Dedifferentiated amniotic fluid mesenchymal stem cell (primary cell): Measurements from ENCODE around the gene SYT17.

ENCODE experiments used
- DNase-seq: peaks from one replicate; pipeline ENCODE4 v3.0.0-alpha.2; 2016; ENCODE audit errors: extremely low spot score

Gene SYT17, protein sequence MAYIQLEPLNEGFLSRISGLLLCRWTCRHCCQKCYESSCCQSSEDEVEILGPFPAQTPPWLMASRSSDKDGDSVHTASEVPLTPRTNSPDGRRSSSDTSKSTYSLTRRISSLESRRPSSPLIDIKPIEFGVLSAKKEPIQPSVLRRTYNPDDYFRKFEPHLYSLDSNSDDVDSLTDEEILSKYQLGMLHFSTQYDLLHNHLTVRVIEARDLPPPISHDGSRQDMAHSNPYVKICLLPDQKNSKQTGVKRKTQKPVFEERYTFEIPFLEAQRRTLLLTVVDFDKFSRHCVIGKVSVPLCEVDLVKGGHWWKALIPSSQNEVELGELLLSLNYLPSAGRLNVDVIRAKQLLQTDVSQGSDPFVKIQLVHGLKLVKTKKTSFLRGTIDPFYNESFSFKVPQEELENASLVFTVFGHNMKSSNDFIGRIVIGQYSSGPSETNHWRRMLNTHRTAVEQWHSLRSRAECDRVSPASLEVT

GRCh38 chr16:19167710-19168370, at the start of gene SYT17:
Gene SYT17, plus strand, starts transcription at chr16:19168240. Its CDS starts 407 bp downstream, at chr16:19168647.
- DNase-seq: no peak

- DNase-seq: peak; percentile 91
These were observed 49.1 kb upstream of the SYT17 start for GRCh38 chr16:19118938-19119431.

GRCh38 chr16:19119564-19119963, 48.5 kb upstream of the SYT17 start:
- DNase-seq: peak; percentile 47

DNA sequence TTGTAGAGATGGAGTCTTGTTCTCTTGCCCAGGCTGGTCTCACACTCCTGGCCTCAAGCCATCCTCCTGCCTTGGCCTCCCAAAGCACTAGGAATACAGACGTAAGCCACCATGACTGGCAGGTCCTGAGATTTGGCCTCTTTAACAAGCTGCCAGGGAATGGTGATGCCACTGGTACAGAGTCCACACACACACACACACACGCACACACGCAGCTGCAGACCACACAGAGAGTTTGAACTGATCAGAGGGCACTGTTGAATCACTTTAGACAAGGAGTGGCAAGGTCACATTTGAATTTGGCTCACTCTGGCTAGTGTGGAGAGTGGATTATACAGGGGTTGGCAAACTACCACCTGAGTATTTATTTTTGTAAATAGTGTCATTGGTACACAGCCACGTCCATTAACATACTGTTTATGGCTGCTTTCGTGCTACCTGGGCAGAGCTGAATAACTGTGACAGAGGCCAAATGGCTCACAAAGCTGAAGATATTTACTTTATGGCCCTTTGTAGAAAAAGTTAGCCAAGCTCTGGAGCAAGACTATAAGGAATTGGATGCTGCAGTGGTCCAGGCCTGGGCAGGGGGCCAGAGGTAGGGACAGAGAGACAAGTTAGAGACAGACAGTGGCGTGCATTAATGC, 44.4 kb upstream of the SYT17 start:
- no peak for DNase-seq

DNA sequence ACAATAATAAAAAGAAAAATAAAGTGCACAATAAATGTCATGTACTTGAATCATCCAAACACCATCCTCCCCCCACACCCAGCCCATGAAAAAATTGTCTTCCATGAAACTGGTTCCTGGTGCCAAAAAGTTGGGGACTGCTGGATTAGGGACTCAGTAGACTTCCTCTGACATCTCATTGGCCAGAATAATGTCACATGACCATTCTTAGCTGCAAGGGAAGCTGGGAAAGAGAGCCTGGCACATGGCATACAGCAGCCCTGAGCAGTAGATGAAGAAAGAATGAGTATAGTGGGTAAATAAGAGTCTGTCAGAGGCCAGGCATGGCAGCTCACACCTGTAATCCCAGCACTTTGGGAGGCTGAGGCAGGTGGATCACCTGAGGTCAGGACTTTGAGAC, 41.7 kb upstream of the SYT17 start:
- no peak for DNase-seq

DNA sequence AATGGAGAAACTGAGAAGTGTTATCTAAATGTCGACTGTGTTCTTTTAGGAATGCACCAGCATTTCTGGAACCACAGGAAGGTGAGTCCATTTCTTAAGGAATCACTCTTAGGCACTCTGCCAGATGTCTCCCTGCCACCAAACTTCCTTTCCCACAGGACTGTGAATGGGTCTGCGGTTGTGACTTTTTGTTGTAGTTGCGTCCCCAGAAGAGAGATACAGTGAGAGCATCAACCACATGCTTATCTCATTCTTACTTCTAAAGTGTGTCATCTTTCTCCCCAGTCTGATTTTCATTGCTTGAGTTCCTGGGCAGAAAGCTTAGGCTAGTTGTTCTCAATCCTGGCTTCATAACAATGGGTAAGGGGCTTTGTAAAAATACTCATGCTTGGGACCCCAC, 40.8 kb upstream of the SYT17 start:
- no peak for DNase-seq

- no peak for DNase-seq
These were observed 40.3 kb upstream of the SYT17 start for GRCh38 chr16:19127674-19128131.

- DNase-seq: no peak
These were observed 39.4 kb upstream of the SYT17 start for GRCh38 chr16:19128454-19129200.

DNA sequence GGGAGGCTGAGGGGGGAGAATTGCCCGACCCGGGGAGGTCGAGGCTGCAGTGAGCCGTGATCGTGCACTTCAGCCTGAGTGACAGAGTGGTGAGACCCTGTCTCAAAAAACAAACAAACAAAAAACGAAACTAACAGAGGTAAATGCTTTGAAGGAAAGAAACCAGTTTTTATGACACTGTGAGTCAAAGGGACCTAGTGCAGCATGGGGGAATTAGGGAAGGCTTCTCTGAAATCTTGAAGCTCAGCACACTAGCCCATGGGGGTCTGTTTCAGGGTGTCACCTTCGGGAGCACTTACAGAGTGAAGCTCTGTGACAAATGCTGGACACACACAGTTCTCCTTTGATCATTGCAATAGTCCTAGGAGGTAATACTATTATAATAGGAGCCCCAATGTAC, 37.7 kb upstream of the SYT17 start:
- no peak for DNase-seq

- DNase-seq: no peak
These were observed 36.9 kb upstream of the SYT17 start for GRCh38 chr16:19130852-19131824.

GRCh38 chr16:19131825-19132218, 36.2 kb upstream of the SYT17 start:
- no peak for DNase-seq

DNA sequence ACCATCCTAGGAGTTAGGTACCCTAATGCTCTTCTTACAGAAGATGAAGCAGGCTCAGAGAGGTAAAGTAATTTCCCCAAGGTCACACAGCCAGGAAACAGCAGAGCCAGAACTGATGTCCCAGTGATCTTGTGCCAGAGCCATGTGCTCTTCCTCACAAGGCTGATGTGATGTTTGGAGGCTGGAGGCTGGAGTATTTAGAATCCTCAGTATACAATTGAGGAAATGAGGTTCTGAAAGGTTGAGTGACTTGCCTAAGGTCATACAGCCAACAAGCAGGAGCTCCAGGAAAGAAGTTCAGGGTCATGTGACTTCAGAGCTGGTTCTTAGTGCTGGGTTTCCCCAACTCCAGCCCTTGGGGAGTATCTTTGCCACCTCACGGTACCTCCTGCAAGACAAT, 35.8 kb upstream of the SYT17 start:
- no peak for DNase-seq

DNA sequence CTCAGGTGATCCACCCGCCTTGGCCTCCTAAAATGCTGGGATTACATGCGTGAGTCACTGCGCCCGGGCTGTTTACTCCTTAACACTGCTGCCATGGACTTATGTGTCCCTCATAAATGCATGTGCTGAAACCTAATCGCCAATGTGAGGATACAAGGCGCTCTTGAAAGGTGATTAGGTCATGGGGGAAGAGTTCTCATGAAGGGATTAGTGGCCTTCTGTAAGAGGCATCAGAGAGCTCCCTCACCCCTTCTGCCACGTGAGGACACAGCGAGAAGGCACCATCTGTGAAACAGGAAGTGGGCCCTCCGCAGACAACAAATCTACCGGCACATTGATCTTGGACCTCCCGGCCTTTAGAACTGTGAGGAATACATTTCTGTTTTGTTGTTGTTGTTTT, 35.1 kb upstream of the SYT17 start:
- DNase-seq: no peak

- no peak for DNase-seq
These were observed 34.4 kb upstream of the SYT17 start for GRCh38 chr16:19133600-19133999.

DNA sequence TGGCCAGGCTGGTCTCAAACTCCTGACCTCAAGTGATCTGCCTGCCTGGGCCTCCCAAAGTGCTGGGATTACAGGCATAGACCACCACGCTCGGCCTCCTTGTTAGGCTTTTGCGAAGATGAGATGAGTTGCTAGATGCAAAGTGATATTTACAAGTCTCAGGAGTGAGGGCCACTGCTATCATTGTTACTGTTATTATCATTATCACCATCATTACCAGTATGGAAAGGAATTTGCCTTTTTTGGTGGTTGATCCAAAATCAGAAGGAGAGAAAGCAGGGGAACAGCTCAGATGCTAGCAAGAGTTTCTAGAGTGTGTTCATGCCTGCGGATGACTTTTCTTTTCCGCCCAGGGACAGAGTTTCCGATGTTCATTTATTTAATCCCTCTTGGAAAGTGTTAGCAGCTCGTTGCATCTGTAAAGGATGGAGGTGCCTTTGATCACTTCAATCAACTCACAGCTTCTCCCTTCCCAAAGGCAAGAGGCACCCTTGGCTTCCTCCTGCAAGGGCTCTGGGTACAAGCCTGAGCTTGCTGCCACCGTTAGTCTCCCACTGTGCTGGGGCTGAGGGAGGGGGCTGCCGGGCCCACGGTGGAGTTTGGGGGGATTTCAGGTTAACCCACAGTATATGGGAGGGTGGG, 32.7 kb upstream of the SYT17 start:
- DNase-seq: no peak

GRCh38 chr16:19135896-19136438, 32.1 kb upstream of the SYT17 start:
- no peak for DNase-seq

DNA sequence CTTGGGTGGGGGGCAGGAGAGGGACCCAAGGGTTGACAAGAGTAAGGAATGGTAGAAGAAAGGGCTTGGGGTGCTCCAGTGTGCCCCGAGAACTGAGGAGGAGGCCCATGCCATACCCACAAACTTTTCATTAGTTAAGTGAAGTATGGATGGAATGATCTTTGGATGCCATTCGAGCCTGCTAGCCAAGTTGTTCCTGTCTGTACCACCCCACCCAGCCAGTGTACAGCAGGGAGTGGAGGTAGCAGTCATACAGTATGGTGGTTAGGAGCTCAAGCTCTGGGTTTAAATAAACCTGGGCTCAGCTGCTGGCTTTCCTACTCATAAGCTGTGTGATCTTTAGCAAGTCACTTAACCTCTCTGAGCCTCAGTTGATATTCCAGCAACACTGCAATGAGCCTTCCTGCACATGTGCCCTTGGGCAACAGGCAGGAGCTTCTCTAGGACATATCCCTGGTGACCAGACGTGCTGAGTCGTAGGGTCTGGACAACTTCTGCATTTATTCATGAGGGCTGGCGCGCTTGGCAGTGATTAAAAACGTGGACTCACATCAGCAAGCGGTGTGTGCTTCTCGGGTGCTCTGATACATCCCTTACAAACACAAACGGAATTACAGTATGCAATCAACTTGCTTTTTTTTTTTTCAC, 31.4 kb upstream of the SYT17 start:
- no peak for DNase-seq

DNA sequence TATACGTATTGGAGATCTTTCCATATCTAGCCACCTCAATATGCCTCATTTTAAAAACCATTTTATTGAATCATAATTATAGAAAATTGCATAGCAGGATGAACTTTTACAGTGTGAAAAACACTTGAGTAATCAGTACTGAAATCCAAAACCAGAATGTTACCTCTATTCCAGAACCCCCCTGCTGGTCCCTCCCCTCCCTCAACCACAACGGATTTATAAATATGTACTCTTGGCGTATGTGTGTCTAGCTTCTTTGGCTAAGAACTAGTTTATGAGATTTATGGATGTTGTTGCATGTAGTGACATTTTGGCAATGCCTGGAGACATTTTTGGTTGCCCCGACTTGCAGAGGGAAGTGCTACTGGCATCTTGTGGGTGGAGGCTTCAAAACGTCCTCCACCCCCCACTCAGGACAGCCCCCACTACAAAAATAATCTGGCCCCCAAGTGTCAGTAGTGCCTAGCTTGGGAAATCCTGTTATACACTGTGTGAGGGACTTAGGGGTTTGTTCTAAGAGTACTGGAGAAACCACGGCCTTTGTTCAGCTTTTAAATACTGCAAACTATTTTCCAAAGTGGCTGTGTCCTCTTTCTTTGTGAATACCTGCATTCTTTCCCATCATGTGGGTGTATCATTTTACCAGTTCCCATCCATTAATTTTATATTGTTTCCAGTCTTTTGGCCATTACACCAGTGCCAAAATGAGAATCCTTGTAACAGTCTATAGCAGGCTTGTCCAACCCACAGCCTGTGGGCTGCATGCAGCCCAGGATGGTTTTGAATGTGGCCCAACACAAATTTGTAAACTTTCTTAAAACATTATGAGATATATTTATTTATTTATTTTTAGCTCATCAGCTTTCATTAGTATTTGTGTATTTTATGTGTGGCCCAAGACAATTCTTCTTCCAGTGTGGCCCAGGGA, 30.6 kb upstream of the SYT17 start:
- no peak for DNase-seq
